K562 (cell line): ENCODE data around the gene NYAP2. TPM values are rescaled to one million over a fixed set of nuclear protein-coding genes. Genes with fewer than 3 reads are reported as not detected.

Source experiments
- ATAC-seq: fragments of 200-7000 bp; cut with Tn5 transposase; 3 replicates; pipeline ENCODE4 v1.9.1; 2020; ENCODE audit warnings: moderate library complexity
- BruUV-seq: library from RNA; stranded (reverse); fragments of 400-500 nt; replicated peaks from 2 replicates; lab custom pipeline; 2021; lab: Mats Ljungman, UMichigan
- CTCF ChIA-PET: fragments of 300-600 bp; formaldehyde crosslinking; extraction: SDS; loops from one replicate; lab custom pipeline; 2021; ENCODE audit warnings: low intra/inter-chr PET ratio; lab: Yijun Ruan, JAX
- POLR2A ChIA-PET: fragments of 300-600, 350-650 bp; sonication (Branson Sonifier 250); formaldehyde crosslinking; extraction: SDS; loops from one replicate; lab custom pipeline; 2021; ENCODE audit warnings: antibody characterized with exemption, inconsistent platforms; lab: Yijun Ruan, JAX
- DNase-seq, 4 experiments: peaks; one replicate each; pipeline versions ENCODE4 v3.0.0 to v3.0.0-alpha.2; 2011 to 2018; ENCODE audit warnings: low spot score in 3 of 4, mixed read lengths in 3 of 4; ENCODE audit errors: extremely low read depth in 1 of 4
- FAIRE-seq: peaks from 2 replicates; lab custom pipeline; 2011; peaks lifted over from hg19 to GRCh38; lab: Jason Lieb, UNC
- H2AFZ ChIP-seq: 2 replicates; pipeline ENCODE4 v1.6.0; 2011; ENCODE audit warnings: low read depth, low read length, control low read depth, inconsistent platforms
- H3K27ac ChIP-seq: fragments of 200-600 bp; 3 replicates; pipeline ENCODE4 v1.8.0; 2011; ENCODE audit warnings: low read depth, mild to moderate bottlenecking, control low read depth, inconsistent platforms, low read length, moderate library complexity, mixed read lengths; ENCODE audit errors: extremely low read depth
- H3K27me3 ChIP-seq, 2 experiments: fragments of 300-600 bp in 1 of 2; 2 replicates in 1 of 2; 3 replicates in 1 of 2; pipeline versions ENCODE4 v1.6.0 to v1.8.0; 2011; ENCODE audit warnings: inconsistent platforms in 2 of 2, low read length in 2 of 2, mild to moderate bottlenecking in 1 of 2, mixed read lengths in 1 of 2, moderate library complexity in 1 of 2; ENCODE audit not compliant: control insufficient read depth in 2 of 2, insufficient read depth in 2 of 2
- H3K36me3 ChIP-seq: fragments of 300-600 bp; 3 replicates; pipeline ENCODE4 v1.8.0; 2011; ENCODE audit warnings: mild to moderate bottlenecking, low read length, inconsistent platforms; ENCODE audit not compliant: control insufficient read depth, insufficient read depth
- H3K4me1 ChIP-seq, 2 experiments: fragments of 200-600 bp in 1 of 2; replicated peaks in 1 of 2; 2 replicates in 1 of 2; 3 replicates in 1 of 2; pipeline versions ENCODE4 v1.5.1 to v1.8.0; 2011; ENCODE audit warnings: inconsistent platforms in 2 of 2, low read length in 2 of 2, mild to moderate bottlenecking in 1 of 2, mixed read lengths in 1 of 2, moderate library complexity in 1 of 2; ENCODE audit not compliant: control insufficient read depth in 2 of 2, insufficient read depth in 2 of 2
- H3K4me2 ChIP-seq: 2 replicates; pipeline ENCODE4 v1.6.1; 2011; ENCODE audit warnings: low read length, control low read depth, inconsistent platforms, mixed read lengths; ENCODE audit not compliant: insufficient read depth
- H3K4me3 ChIP-seq: fragments of 200-600 bp; sonication (generic), shearing (Covaris generic); 2 replicates; pipeline ENCODE4 v1.5.1; 2016; ENCODE audit warnings: control low read depth, inconsistent platforms
- H3K79me2 ChIP-seq: fragments of 200-600 bp; 3 replicates; pipeline ENCODE4 v1.8.0; 2011; ENCODE audit warnings: low read length, inconsistent platforms; ENCODE audit not compliant: control insufficient read depth, insufficient read depth
- H3K9ac ChIP-seq, 2 experiments: 2 replicates each; pipeline versions ENCODE4 v1.6.0 to v1.6.1; 2011; ENCODE audit warnings: low read depth in 2 of 2, low read length in 2 of 2, control low read depth in 1 of 2, inconsistent platforms in 1 of 2, mild to moderate bottlenecking in 1 of 2, mixed read lengths in 1 of 2; ENCODE audit not compliant: insufficient read depth in 1 of 2
- H3K9me1 ChIP-seq: one replicate; pipeline ENCODE4 v1.6.0; 2011; ENCODE audit warnings: inconsistent platforms, mild to moderate bottlenecking, low read length, moderate library complexity; ENCODE audit not compliant: control insufficient read depth, insufficient read depth
- H3K9me3 ChIP-seq: replicated peaks from 2 replicates; pipeline ENCODE4 v1.5.1; 2011; ENCODE audit warnings: low read depth, low read length, inconsistent platforms; ENCODE audit not compliant: control insufficient read depth, insufficient read depth
- H4K20me1 ChIP-seq: replicated peaks from 2 replicates; pipeline ENCODE4 v1.6.1; 2011; ENCODE audit warnings: low read length, inconsistent platforms, mixed read lengths; ENCODE audit not compliant: control insufficient read depth, insufficient read depth
- CBFA2T3 ChIP-seq: fragments of 450-650 bp; IDR thresholded peaks from 2 replicates; pipeline ENCODE4 v1.6.1; 2017
- MAFG ChIP-seq: fragments of 450-650 bp; conservative IDR thresholded peaks from 2 replicates; pipeline ENCODE4 v1.6.1; 2016; ENCODE audit warnings: missing genetic modification characterization, missing compliant biosample characterization
- MTA2 ChIP-seq: fragments of 450-650 bp; IDR thresholded peaks from 2 replicates; pipeline ENCODE4 v1.6.1; 2016; ENCODE audit warnings: low read depth
- NKRF ChIP-seq: fragments of 450-650 bp; IDR thresholded peaks from 2 replicates; pipeline ENCODE4 v1.6.1; 2016; ENCODE audit warnings: borderline replicate concordance
- PHB ChIP-seq: fragments of 250-450 bp; sonication (Bioruptor Pico); IDR thresholded peaks from 2 replicates; pipeline ENCODE4 v1.5.0; 2021
- RAD21 ChIP-seq, 2 experiments: fragments of 250-450 bp in 1 of 2; fragments of 450-650 bp in 1 of 2; sonication (Bioruptor Pico) in 1 of 2; formaldehyde crosslinking in 1 of 2; IDR thresholded peaks in 1 of 2; conservative IDR thresholded peaks in 1 of 2; 2 replicates each; pipeline versions ENCODE4 v1.4.0 to v1.8.0; 2020 to 2022; ENCODE audit warnings: mild to moderate bottlenecking in 2 of 2, moderate library complexity in 1 of 2
- TCF7L2 ChIP-seq: fragments of 150-350 bp; IDR thresholded peaks from 2 replicates; pipeline ENCODE4 v1.6.1; 2016; ENCODE audit warnings: low read depth, mild to moderate bottlenecking, low read length, moderate library complexity
- WGBS: fragments of 100-300 bp; shearing (Covaris generic); methylation state at CpG from one replicate; pipeline ENCODE4 v1.1.6; 2016; ENCODE audit warnings: low coverage, mixed read lengths; ENCODE audit not compliant: insufficient coverage; ENCODE audit errors: missing lambda C conversion rate; 5-methylcytosine and 5-hydroxymethylcytosine counted together
- in situ Hi-C: fragments of 300-500 bp; cut with MboI; formaldehyde crosslinking; loops from 4 replicates; pipeline ENCODE4 v1.15.0; 2018; ENCODE audit warnings: inconsistent platforms, mixed read lengths
- intact Hi-C: fragments of 100-400 bp; cut with micrococcal nuclease; formaldehyde crosslinking; loops from 2 replicates; pipeline ENCODE4 v1.14.2; 2022
- polyA plus RNA-seq, 8 experiments: library from polyadenylated mRNA; depleted of rRNA in 4 of 8; stranded (reverse) in 5 of 8; unstranded in 3 of 8; fragments of >200 nt; fragmentation: Nextera tagmentation in 2 of 8; fragmentation: Illumina TruSeq in 1 of 8; extraction: Ambion mirVana in 2 of 8; extraction: Trizol in 1 of 8; gene quantifications; 2 replicates each; pipeline versions ENCODE4 v1.2.1 to v1.2.3, GENCODE V29; 2011 to 2014; ENCODE audit warnings: inconsistent platforms in 1 of 8, missing spikeins in 1 of 8
- total RNA-seq, 7 experiments: library from RNA; depleted of rRNA in 6 of 7; stranded (reverse); fragments of >200 nt in 6 of 7; fragmentation: Illumina TruSeq in 2 of 7; extraction: Trizol in 2 of 7; gene quantifications; 2 replicates each; pipeline versions ENCODE4 v1.2.1 to v1.2.3, GENCODE V29; 2011 to 2021; ENCODE audit warnings: low replicate concordance in 1 of 7
- TF ChIP-seq, protein P1 (sequence below), 3 experiments: IDR thresholded peaks in 2 of 3; conservative IDR thresholded peaks in 1 of 3; 2 replicates each; pipeline ENCODE4 v1.5.1; 2011 to 2012; ENCODE audit warnings: low read length in 3 of 3, mild to moderate bottlenecking in 3 of 3, control low read depth in 2 of 3, improper control_type of control experiment in 1 of 3, inconsistent platforms in 1 of 3, low read depth in 1 of 3, mixed read lengths in 1 of 3, moderate library complexity in 1 of 3; ENCODE audit not compliant: insufficient read depth in 2 of 3

The NYAP2 gene
- total and polyA plus RNA-seq, 9 of the 15 experiments (the other 6 are each of a cell fraction or from before 2014, with no cell fraction given), result 0.03 to 0.04 (median 0.04) TPM; not detected in 3

DNA sequence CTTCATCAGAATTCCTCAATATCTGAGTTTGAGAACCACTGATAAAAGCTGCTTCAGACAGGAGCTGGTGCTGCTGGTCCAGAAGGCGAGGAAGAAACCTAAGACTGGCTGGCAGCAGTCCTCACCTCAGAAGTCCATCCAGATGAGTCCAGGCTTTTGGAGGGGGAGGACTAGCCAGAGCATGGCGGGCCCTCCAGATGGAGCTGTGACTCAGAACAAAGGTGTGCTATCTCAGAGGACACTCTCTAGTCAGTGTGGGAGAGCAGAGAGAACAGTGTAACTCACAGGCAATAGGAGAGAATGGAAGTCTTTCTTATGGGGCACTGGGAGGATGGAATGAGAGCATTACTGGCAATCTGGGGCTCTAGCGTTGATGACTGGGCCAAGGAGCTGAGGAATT is 191.4 kb downstream of the NYAP2 start:
- no TSS peak for BruUV-seq
- FAIRE-seq (no peak), ATAC-seq (peak; percentile 89)

More for the DNA sequence above, 191.4 kb downstream of the NYAP2 start:
- H4K20me1 ChIP-seq, result no peaks in the 10 kb centered on the region
- no peak overlapping the region for H3K4me2 ChIP-seq
- no peak overlapping the region for H2AFZ ChIP-seq
- no peaks in the 10 kb centered on the region for H3K27me3 ChIP-seq
- in situ Hi-C loops, result no loop called here
- TF ChIP-seq, protein P1, sequence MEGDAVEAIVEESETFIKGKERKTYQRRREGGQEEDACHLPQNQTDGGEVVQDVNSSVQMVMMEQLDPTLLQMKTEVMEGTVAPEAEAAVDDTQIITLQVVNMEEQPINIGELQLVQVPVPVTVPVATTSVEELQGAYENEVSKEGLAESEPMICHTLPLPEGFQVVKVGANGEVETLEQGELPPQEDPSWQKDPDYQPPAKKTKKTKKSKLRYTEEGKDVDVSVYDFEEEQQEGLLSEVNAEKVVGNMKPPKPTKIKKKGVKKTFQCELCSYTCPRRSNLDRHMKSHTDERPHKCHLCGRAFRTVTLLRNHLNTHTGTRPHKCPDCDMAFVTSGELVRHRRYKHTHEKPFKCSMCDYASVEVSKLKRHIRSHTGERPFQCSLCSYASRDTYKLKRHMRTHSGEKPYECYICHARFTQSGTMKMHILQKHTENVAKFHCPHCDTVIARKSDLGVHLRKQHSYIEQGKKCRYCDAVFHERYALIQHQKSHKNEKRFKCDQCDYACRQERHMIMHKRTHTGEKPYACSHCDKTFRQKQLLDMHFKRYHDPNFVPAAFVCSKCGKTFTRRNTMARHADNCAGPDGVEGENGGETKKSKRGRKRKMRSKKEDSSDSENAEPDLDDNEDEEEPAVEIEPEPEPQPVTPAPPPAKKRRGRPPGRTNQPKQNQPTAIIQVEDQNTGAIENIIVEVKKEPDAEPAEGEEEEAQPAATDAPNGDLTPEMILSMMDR (IDR thresholded peaks at IDR 0.05 in 2 of 3, conservative IDR thresholded peaks at IDR 0.05 in 1 of 3; ENCODE audit: insufficient read depth in 2 of 3, low read depth in 1 of 3, low read length in 3 of 3), result 0 out of 6 replicates have a peak, but pooled peaks of 1 of the 3 experiments have one; percentile 13
- TF ChIP-seq MTA2 (no peak), RAD21 (CRISPR knock-in tag; conservative IDR thresholded peaks at IDR 0.05 in 1 of 2, IDR thresholded peaks at IDR 0.05 in 1 of 2) (peak in 1 of 2 experiments; percentile 47; a peak in 2 of 4 replicates), PHB (CRISPR knock-in tag) (no peak), MAFG (tag) (no peak), NKRF (no peak), TCF7L2 (no peak), CBFA2T3 (0 out of 2 replicates have a peak, but pooled peaks have one; percentile 10)
- H3K9me1 ChIP-seq, result no peaks in the 10 kb centered on the region
- H3K4me3 ChIP-seq, result no peak overlapping the region
- no peak overlapping the region for H3K9ac ChIP-seq
- H3K27ac ChIP-seq, result no peak overlapping the region
- DNase-seq, result peak in 2 of 4 experiments; percentile 13 to 24
- intact Hi-C loops, result loop anchor here (1.0 kb wide), 1 partner anchor 69 kb away; no protein-coding TSS in a partner anchor
- no peaks in the 10 kb centered on the region for H3K79me2 ChIP-seq
- no peaks in the 10 kb centered on the region for H3K9me3 ChIP-seq
- no peaks in the 10 kb centered on the region for H3K36me3 ChIP-seq
- CTCF ChIA-PET, result interaction anchor here (0.6 kb wide), 1 partner anchor 971 kb away, joined by 3 read pairs; no protein-coding TSS in a partner anchor
- POLR2A ChIA-PET, result no interaction called here
- no peaks in the 10 kb centered on the region for H3K4me1 ChIP-seq
- 3% methylated on average over 3 of the region's 3 CpGs for WGBS
